HG02623 (cell line): Measurements from ENCODE around the gene PSMD5.
A peak's percentile ranks its signal among the peaks of the same experiment; 100 is the strongest.

Experiments used
- ATAC-seq: cut with Tn5 transposase; IDR thresholded peaks from one replicate; pipeline ENCODE4 v1.9.1; 2021; ENCODE audit warnings: moderate library complexity; ENCODE audit not compliant: unreplicated experiment

The PSMD5 gene

GRCh38 chr9:120842685-120843485 lies at the start of gene PSMD5:
TSS of gene PSMD5 (minus strand) at chr9:120842922. CDS start at chr9:120842909, 13 bp downstream.
- ATAC-seq: peak; percentile 98

DNA sequence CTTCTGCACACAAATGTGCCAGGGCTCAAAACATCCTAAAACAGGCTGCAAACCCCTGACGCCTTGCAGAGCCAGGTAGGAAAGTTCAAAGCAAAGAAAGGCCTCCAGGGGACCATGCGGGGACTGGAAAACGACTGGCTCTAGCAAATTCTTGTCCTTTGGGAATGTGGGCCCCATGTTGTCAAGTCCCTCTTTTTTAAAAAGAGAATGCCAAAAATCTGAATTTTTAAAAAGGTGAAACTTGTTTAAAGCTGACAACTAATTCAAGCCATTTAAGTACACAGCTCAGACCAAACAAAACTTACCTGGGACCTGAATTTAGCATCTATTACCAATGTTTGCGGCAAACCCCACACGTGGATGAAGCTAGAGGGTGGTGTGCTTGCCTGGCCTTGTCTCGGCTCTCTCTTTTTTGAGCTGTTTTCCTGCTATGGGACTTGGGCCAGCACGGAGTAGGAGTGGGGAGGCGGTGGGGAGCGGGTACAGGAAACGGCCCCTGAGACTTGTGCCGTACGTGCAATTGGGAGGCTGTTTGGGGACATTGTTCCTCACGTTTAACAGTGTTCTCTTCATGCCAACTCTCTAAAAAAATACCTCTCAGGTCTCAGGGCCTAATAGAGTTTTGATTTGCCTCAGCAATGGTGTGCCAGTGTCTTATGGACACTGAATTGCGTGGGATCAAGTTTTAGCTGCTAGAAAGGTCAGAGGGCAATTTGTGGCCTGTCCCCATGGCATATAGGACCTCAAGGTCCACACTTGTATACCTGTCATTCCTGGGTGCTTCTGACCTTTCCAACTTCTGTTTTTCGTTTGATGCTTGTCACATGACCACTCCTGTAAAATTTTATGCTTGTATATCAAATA lies 49.4 kb upstream of the PSMD5 start:
- ATAC-seq: peak; percentile 20

DNA sequence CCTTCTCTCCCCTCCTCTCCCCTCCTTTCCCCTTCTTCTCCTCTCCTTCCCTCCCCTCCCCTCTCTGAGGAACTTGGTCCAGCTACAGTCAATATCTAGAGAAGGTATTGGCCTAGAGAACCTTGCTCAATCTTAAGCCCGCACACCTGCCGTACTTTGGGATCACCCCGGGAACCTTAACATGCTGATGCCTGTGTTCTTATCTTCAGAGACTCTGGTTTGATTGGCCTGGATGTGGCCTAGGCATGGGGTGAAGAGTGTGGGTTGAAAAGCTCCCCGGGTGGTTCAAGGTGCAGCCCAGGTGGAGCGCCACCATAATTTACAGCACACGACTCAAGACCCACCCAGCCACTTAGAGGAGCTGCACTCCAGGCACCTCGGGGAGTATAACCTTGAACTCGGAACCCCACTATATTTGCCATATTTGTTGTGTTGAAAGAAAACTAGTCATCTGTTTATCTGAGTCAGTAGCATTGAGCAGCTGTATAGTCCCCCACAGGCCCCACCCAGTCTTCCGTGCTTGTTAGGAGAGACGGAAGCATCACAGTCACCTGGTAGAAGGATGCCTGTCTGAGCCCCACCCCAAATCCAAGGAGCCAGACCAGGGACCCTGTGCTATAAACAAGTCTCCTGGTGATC lies 48.6 kb upstream of the PSMD5 start:
- no peak for ATAC-seq

GRCh38 chr9:120890320-120891244 lies 47.9 kb upstream of the PSMD5 start:
- no peak for ATAC-seq

DNA sequence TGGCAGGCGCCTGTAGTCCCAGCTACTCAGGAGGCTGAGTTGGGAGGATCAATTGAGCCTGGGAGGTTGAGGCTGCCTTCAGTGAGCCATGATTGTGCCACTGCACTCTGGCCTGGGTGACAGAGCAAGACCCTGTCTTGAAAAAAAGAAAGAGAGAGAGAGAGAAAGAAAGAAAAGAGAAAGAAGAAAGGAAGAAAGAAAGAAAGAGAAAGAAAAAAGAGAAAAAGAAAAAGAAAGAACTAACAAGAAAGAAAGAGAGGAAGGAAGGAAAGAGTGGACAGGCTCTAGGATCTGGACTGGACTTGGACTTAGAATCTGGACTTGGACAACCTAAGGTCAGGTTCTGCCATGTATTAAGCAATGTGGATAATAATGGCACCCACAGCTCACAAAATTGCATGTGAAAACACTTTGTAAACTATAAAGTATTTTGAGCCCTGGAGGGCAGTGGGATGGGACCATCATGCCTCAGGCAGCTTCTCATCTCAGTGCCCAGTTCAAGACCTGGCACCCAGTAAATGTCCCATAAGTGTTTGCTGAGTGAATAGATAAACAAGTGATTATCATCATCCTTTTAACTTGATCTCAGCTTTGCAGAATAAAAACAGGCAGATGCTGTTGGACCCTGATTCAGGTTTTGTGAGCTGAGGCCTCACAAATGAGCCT lies 47.0 kb upstream of the PSMD5 start:
- ATAC-seq: no peak

GRCh38 chr9:120888626-120889025 lies 45.9 kb upstream of the PSMD5 start:
- ATAC-seq: no peak

GRCh38 chr9:120886490-120886967 lies 43.8 kb upstream of the PSMD5 start:
- ATAC-seq: no peak

GRCh38 chr9:120885958-120886357 lies 43.2 kb upstream of the PSMD5 start:
- ATAC-seq: no peak

GRCh38 chr9:120885457-120885856 lies 42.7 kb upstream of the PSMD5 start:
- ATAC-seq: no peak

DNA sequence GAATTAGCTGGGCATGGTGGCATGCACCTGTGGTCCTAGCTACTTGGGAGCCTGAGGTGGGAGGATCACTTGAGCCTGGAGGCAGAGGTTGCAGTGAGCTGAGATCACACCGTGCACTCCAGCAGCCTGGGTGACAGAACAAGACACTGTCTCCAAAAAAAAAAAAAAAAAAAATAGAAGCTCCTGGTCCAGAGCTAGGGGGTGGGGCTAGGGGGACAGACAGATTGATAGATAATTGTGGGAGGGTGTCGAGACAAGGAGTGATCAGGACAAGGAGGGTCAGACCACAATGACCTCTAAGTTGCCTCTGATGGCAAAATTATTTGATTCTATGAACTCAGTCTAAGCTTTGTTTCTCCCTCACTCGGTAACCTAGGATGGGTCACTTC lies 40.9 kb upstream of the PSMD5 start:
- no peak for ATAC-seq

- ATAC-seq: no peak
These were observed 40.3 kb upstream of the PSMD5 start for GRCh38 chr9:120882935-120883607.

DNA sequence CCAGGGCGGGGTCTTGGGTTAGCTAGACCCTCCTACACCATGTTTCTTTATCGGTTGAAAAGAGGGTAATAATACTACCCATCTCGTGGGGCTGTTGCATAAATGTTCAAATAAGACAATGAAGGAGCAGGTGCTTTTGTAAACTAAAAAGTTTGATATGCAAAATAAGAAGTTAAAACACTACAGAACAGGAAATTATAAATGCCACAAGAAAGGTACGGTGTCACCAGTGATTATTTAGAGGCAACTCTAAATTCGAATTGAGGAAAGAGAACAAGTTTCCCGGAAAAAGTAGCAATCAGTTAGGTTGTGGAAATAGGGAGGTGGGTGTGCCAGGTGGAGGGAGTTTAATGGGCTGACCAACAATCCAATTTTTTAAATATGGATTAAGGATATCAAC lies 36.7 kb upstream of the PSMD5 start:
- ATAC-seq: no peak

GRCh38 chr9:120878188-120879130 lies 35.7 kb upstream of the PSMD5 start:
- ATAC-seq: no peak

- peak; percentile 37 for ATAC-seq
These were observed 34.7 kb upstream of the PSMD5 start for GRCh38 chr9:120877276-120878034.

DNA sequence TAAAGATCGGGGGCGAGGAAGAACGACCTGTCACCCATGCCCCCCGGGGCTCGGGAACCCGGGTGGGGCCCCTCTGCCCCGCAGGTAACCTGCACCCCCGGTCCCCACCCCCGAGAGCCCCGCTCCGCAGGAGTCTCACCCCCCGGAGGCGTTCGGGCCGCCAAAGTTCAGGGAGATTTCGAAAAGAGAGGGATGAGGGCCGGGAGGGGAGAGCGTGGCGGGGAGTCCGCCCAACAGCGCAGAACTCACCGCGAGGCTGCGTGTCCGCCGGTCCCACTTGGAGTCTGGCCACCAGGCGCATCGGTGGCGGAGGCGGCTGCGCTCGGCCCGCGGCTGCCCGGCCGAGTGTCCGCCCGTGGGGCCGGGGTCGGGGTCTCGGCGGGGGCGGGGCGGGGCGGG lies 34.1 kb upstream of the PSMD5 start, which contains the start of gene PHF19:
TSS of gene PHF19 (minus strand) at position 347 of the 399 bp plus-strand sequence. CDS start 2,447 bp downstream, outside the sequence.
- ATAC-seq: peak; percentile 10

DNA sequence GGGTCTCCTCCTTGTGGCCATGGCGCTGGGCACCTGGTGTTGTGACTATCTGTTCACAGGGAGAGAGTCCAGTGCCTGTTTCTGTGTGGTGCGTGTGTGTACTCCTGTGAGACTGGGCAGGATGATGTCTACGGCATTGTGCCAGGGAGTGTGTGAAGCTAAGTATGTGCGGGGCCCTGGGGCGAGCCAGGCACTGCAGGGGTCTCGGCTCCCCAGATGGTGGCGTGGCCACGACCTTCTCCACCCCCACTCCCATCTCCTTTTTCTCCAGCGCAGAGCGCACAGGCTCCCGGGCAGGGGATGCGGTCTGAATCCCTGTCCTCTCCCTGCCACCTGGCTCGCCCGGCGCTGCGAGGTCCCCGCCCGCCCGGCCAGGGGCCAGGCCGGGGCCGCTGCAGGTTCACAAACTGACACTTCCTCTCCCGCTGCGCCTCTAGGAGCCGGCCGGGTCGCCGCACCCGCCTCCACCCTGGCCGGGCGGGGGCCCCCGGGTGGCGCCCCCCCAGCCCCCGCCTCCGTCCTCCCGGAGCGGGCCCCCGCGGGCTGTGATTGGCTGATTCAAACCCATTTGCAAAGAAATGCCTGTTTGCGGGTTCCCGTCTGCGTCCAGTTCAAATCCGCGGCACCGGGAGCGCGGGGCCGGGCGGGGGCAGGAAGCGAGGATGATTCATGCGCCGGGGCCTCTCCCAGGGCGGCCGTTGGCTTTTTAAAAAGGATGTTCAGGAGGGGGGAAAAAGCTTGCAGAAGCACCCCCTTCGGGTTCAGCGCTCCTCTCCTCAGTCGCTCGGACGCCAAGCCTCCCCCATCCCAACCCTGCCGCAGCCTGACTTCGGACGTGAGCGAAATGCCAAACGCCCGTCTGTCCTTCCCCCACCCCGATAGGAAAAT lies 33.5 kb upstream of the PSMD5 start:
- peak; percentile 57 for ATAC-seq
